K562 (cell line): ENCODE data around the gene C6orf15. TPM values are rescaled to one million over a fixed set of nuclear protein-coding genes. Genes with fewer than 3 reads are reported as not detected.
A peak's percentile ranks its signal among the peaks of the same experiment; 100 is the strongest.

Experiments used
- ATAC-seq: fragments of 200-7000 bp; cut with Tn5 transposase; 3 replicates; pipeline ENCODE4 v1.9.1; 2020; ENCODE audit warnings: moderate library complexity
- BruUV-seq: library from RNA; stranded (reverse); fragments of 400-500 nt; replicated peaks from 2 replicates; lab custom pipeline; 2021; lab: Mats Ljungman, UMichigan
- CTCF ChIA-PET: fragments of 300-600 bp; formaldehyde crosslinking; extraction: SDS; loops from one replicate; lab custom pipeline; 2021; ENCODE audit warnings: low intra/inter-chr PET ratio; lab: Yijun Ruan, JAX
- POLR2A ChIA-PET: fragments of 300-600, 350-650 bp; sonication (Branson Sonifier 250); formaldehyde crosslinking; extraction: SDS; loops from one replicate; lab custom pipeline; 2021; ENCODE audit warnings: antibody characterized with exemption, inconsistent platforms; lab: Yijun Ruan, JAX
- DNase-seq, 4 experiments: peaks; one replicate each; pipeline versions ENCODE4 v3.0.0 to v3.0.0-alpha.2; 2011 to 2018; ENCODE audit warnings: low spot score in 3 of 4, mixed read lengths in 3 of 4; ENCODE audit errors: extremely low read depth in 1 of 4
- FAIRE-seq: peaks from 2 replicates; lab custom pipeline; 2011; peaks lifted over from hg19 to GRCh38; lab: Jason Lieb, UNC
- H2AFZ ChIP-seq: 2 replicates; pipeline ENCODE4 v1.6.0; 2011; ENCODE audit warnings: low read depth, low read length, control low read depth, inconsistent platforms
- H3K27ac ChIP-seq: fragments of 200-600 bp; 3 replicates; pipeline ENCODE4 v1.8.0; 2011; ENCODE audit warnings: low read depth, mild to moderate bottlenecking, control low read depth, inconsistent platforms, low read length, moderate library complexity, mixed read lengths; ENCODE audit errors: extremely low read depth
- H3K27me3 ChIP-seq, 2 experiments: fragments of 300-600 bp in 1 of 2; 2 replicates in 1 of 2; 3 replicates in 1 of 2; pipeline versions ENCODE4 v1.6.0 to v1.8.0; 2011; ENCODE audit warnings: inconsistent platforms in 2 of 2, low read length in 2 of 2, mild to moderate bottlenecking in 1 of 2, mixed read lengths in 1 of 2, moderate library complexity in 1 of 2; ENCODE audit not compliant: control insufficient read depth in 2 of 2, insufficient read depth in 2 of 2
- H3K36me3 ChIP-seq: fragments of 300-600 bp; 3 replicates; pipeline ENCODE4 v1.8.0; 2011; ENCODE audit warnings: mild to moderate bottlenecking, low read length, inconsistent platforms; ENCODE audit not compliant: control insufficient read depth, insufficient read depth
- H3K4me1 ChIP-seq, 2 experiments: fragments of 200-600 bp in 1 of 2; replicated peaks in 1 of 2; 2 replicates in 1 of 2; 3 replicates in 1 of 2; pipeline versions ENCODE4 v1.5.1 to v1.8.0; 2011; ENCODE audit warnings: inconsistent platforms in 2 of 2, low read length in 2 of 2, mild to moderate bottlenecking in 1 of 2, mixed read lengths in 1 of 2, moderate library complexity in 1 of 2; ENCODE audit not compliant: control insufficient read depth in 2 of 2, insufficient read depth in 2 of 2
- H3K4me2 ChIP-seq: 2 replicates; pipeline ENCODE4 v1.6.1; 2011; ENCODE audit warnings: low read length, control low read depth, inconsistent platforms, mixed read lengths; ENCODE audit not compliant: insufficient read depth
- H3K4me3 ChIP-seq: fragments of 200-600 bp; sonication (generic), shearing (Covaris generic); 2 replicates; pipeline ENCODE4 v1.5.1; 2016; ENCODE audit warnings: control low read depth, inconsistent platforms
- H3K79me2 ChIP-seq: fragments of 200-600 bp; 3 replicates; pipeline ENCODE4 v1.8.0; 2011; ENCODE audit warnings: low read length, inconsistent platforms; ENCODE audit not compliant: control insufficient read depth, insufficient read depth
- H3K9ac ChIP-seq, 2 experiments: 2 replicates each; pipeline versions ENCODE4 v1.6.0 to v1.6.1; 2011; ENCODE audit warnings: low read depth in 2 of 2, low read length in 2 of 2, control low read depth in 1 of 2, inconsistent platforms in 1 of 2, mild to moderate bottlenecking in 1 of 2, mixed read lengths in 1 of 2; ENCODE audit not compliant: insufficient read depth in 1 of 2
- H3K9me1 ChIP-seq: one replicate; pipeline ENCODE4 v1.6.0; 2011; ENCODE audit warnings: inconsistent platforms, mild to moderate bottlenecking, low read length, moderate library complexity; ENCODE audit not compliant: control insufficient read depth, insufficient read depth
- H3K9me3 ChIP-seq: replicated peaks from 2 replicates; pipeline ENCODE4 v1.5.1; 2011; ENCODE audit warnings: low read depth, low read length, inconsistent platforms; ENCODE audit not compliant: control insufficient read depth, insufficient read depth
- H4K20me1 ChIP-seq: replicated peaks from 2 replicates; pipeline ENCODE4 v1.6.1; 2011; ENCODE audit warnings: low read length, inconsistent platforms, mixed read lengths; ENCODE audit not compliant: control insufficient read depth, insufficient read depth
- ARHGAP35 ChIP-seq: fragments of 450-650 bp; IDR thresholded peaks from 2 replicates; pipeline ENCODE4 v1.6.1; 2018; ENCODE audit not compliant: partially characterized antibody
- CBX1 ChIP-seq: sonication (generic); IDR thresholded peaks from 2 replicates; pipeline ENCODE4 v1.6.1; 2016; ENCODE audit warnings: antibody characterized with exemption, low read depth, mild to moderate bottlenecking
- GTF2A2 ChIP-seq: IDR thresholded peaks from 2 replicates; pipeline ENCODE4 v1.6.1; 2016; ENCODE audit warnings: mild to moderate bottlenecking, missing genetic modification characterization, missing compliant biosample characterization
- HMG20B ChIP-seq: fragments of 250-450 bp; sonication (Bioruptor Pico); IDR thresholded peaks from 2 replicates; pipeline ENCODE4 v1.5.0; 2021; ENCODE audit warnings: mild to moderate bottlenecking
- LARP7 ChIP-seq: fragments of 450-650 bp; IDR thresholded peaks from 2 replicates; pipeline ENCODE4 v1.6.1; 2016
- RBM34 ChIP-seq: fragments of 200-400 bp; formaldehyde crosslinking; IDR thresholded peaks from 2 replicates; pipeline ENCODE4 v1.6.1; 2018; ENCODE audit warnings: low read length, borderline replicate concordance; ENCODE audit not compliant: insufficient read depth
- SIN3B ChIP-seq: fragments of 450-650 bp; IDR thresholded peaks from 2 replicates; pipeline ENCODE4 v1.6.1; 2017; ENCODE audit warnings: low read depth, mild to moderate bottlenecking, moderate library complexity
- SLC30A9 ChIP-seq: fragments of 250-450 bp; sonication (Bioruptor Pico); IDR thresholded peaks from 2 replicates; pipeline ENCODE4 v1.8.0; 2022; ENCODE audit warnings: mild to moderate bottlenecking, moderate library complexity
- TCFL5 ChIP-seq: fragments of 250-450 bp; sonication (Bioruptor Pico); conservative IDR thresholded peaks from 2 replicates; pipeline ENCODE4 v1.6.1; 2021; ENCODE audit warnings: mild to moderate bottlenecking, moderate library complexity, matching md5 sums
- TFAM ChIP-seq: fragments of 250-450 bp; sonication (Bioruptor Pico); conservative IDR thresholded peaks from 2 replicates; pipeline ENCODE4 v1.5.0; 2021; ENCODE audit warnings: mild to moderate bottlenecking, moderate library complexity
- ZBTB5 ChIP-seq: fragments of 450-650 bp; IDR thresholded peaks from 2 replicates; pipeline ENCODE4 v1.6.1; 2017; ENCODE audit warnings: antibody characterized with exemption
- ZNF583 ChIP-seq: fragments of 250-450 bp; sonication (Bioruptor Pico); IDR thresholded peaks from 2 replicates; pipeline ENCODE4 v1.4.0; 2020
- ZNF584 ChIP-seq: fragments of 200-800 bp; sonication (Bioruptor generic); IDR thresholded peaks from 2 replicates; pipeline ENCODE4 v1.6.1; 2016; ENCODE audit warnings: low read depth, mild to moderate bottlenecking, missing genetic modification characterization, missing compliant biosample characterization
- ZNF717 ChIP-seq: fragments of 250-450 bp; sonication (Bioruptor Pico); IDR thresholded peaks from 2 replicates; pipeline ENCODE4 v1.5.0; 2021
- WGBS: fragments of 100-300 bp; shearing (Covaris generic); methylation state at CpG from one replicate; pipeline ENCODE4 v1.1.6; 2016; ENCODE audit warnings: low coverage, mixed read lengths; ENCODE audit not compliant: insufficient coverage; ENCODE audit errors: missing lambda C conversion rate; 5-methylcytosine and 5-hydroxymethylcytosine counted together
- in situ Hi-C: fragments of 300-500 bp; cut with MboI; formaldehyde crosslinking; loops from 4 replicates; pipeline ENCODE4 v1.15.0; 2018; ENCODE audit warnings: inconsistent platforms, mixed read lengths
- intact Hi-C: fragments of 100-400 bp; cut with micrococcal nuclease; formaldehyde crosslinking; loops from 2 replicates; pipeline ENCODE4 v1.14.2; 2022
- polyA plus RNA-seq, 8 experiments: library from polyadenylated mRNA; depleted of rRNA in 4 of 8; stranded (reverse) in 5 of 8; unstranded in 3 of 8; fragments of >200 nt; fragmentation: Nextera tagmentation in 2 of 8; fragmentation: Illumina TruSeq in 1 of 8; extraction: Ambion mirVana in 2 of 8; extraction: Trizol in 1 of 8; gene quantifications; 2 replicates each; pipeline versions ENCODE4 v1.2.1 to v1.2.3, GENCODE V29; 2011 to 2014; ENCODE audit warnings: inconsistent platforms in 1 of 8, missing spikeins in 1 of 8
- total RNA-seq, 7 experiments: library from RNA; depleted of rRNA in 6 of 7; stranded (reverse); fragments of >200 nt in 6 of 7; fragmentation: Illumina TruSeq in 2 of 7; extraction: Trizol in 2 of 7; gene quantifications; 2 replicates each; pipeline versions ENCODE4 v1.2.1 to v1.2.3, GENCODE V29; 2011 to 2021; ENCODE audit warnings: low replicate concordance in 1 of 7
- TF ChIP-seq, protein P1 (sequence below): fragments of 250-450 bp; sonication (Bioruptor Pico); IDR thresholded peaks from 2 replicates; pipeline ENCODE4 v1.8.0; 2021; ENCODE audit warnings: mild to moderate bottlenecking, moderate library complexity

C6orf15 gene
- total and polyA plus RNA-seq, 9 of the 15 experiments (the other 6 are each of a cell fraction or from before 2014, with no cell fraction given) = not detected

DNA sequence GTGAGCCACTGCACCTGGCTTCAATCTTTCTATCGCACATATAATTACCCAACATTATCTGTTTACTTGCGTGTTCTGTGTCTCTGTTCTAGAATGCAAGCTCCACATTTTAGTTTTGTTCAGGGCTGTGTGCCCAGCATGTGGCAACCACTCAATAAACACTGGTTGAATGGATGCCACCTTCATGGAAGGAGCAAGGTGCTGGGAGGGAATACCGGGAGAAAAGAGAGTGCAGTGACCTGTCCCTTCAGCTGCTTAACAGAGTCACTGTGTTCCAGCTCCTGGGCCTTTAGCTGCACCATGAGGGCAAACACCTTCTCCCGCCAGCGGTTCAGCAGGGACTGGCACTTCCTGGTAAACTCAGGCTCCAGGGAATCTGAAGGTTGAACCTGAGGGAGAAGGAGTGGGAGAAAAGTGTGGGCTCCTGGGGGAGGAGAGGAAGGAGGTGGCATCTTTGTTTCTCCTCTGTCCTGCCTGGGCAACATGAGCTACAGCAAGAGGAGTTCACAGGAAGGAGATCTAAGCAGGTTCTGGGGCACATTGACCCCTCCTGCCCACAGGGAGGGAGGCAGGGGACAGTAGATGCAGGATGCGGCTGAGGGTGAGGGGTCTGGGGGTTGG is 37.6 kb upstream of the C6orf15 start:
- intact Hi-C loops = no loop called here
- Histone ChIP-seq H3K9me1 (no peaks in the 10 kb centered on the region), H3K27me3 (no peaks in the 10 kb centered on the region), H3K4me3 (no peak overlapping the region), H4K20me1 (no peaks in the 10 kb centered on the region), H3K4me1 (peaks cover 0 to 7% of the 10 kb centered on the region in 2 experiments; a peak in 1 of 5 replicates), H2AFZ (no peak overlapping the region), H3K79me2 (no peaks in the 10 kb centered on the region), H3K4me2 (no peak overlapping the region), H3K9me3 (no peaks in the 10 kb centered on the region), H3K36me3 (peaks cover 54% of the 10 kb centered on the region; the same call in 2 of the 3 replicates), H3K27ac (no peak overlapping the region), H3K9ac (peak overlapping the region in 1 of 2 experiments; percentile 4; a peak in 1 of 4 replicates)
- CTCF ChIA-PET = no interaction called here
- TF ChIP-seq ZBTB5 = no peak
- TF ChIP-seq CBX1 = no peak
- no peak for TF ChIP-seq HMG20B (CRISPR knock-in tag)
- no peak for TF ChIP-seq RBM34
- no peak for TF ChIP-seq LARP7
- no peak for TF ChIP-seq GTF2A2 (tag)
- TF ChIP-seq SIN3B = no peak
- TF ChIP-seq ZNF717 (CRISPR knock-in tag) = no peak
- no peak for TF ChIP-seq TCFL5
- TF ChIP-seq ARHGAP35 = no peak
- no peak for TF ChIP-seq SLC30A9
- TF ChIP-seq TFAM (CRISPR knock-in tag) = no peak
- no peak for TF ChIP-seq ZNF583 (CRISPR knock-in tag)
- TF ChIP-seq ZNF584 (CRISPR knock-in tag) = no peak
- TF ChIP-seq, protein P1, sequence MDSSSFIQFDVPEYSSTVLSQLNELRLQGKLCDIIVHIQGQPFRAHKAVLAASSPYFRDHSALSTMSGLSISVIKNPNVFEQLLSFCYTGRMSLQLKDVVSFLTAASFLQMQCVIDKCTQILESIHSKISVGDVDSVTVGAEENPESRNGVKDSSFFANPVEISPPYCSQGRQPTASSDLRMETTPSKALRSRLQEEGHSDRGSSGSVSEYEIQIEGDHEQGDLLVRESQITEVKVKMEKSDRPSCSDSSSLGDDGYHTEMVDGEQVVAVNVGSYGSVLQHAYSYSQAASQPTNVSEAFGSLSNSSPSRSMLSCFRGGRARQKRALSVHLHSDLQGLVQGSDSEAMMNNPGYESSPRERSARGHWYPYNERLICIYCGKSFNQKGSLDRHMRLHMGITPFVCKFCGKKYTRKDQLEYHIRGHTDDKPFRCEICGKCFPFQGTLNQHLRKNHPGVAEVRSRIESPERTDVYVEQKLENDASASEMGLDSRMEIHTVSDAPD (CRISPR knock-in tag) = no peak
- DNase-seq (no peak), ATAC-seq (no peak), FAIRE-seq (no peak)
- in situ Hi-C loops = no loop called here
- WGBS = 91% methylated on average over 6 of the region's 6 CpGs
- no TSS peak for BruUV-seq
- POLR2A ChIA-PET = interaction anchor here (1.2 to 1.3 kb wide), 2 partner anchors 8 to 9 kb away, joined by 4 to 5 read pairs; no protein-coding TSS in a partner anchor
